ENCODE data around the gene PRR20D. TPM values are rescaled to one million over a fixed set of nuclear protein-coding genes. Genes with fewer than 3 reads are reported as not detected.

PRR20D gene
- polyA plus RNA-seq, 1 of the 3 experiments (the other 2 are of a cell fraction) = not detected

Small RNA genes lying within 50 kb of the gene (small RNA-seq; reads per million reads assigned to genes)
- gene PRR20FP = 0 reads per million in 7 experiments

Other genes with a start within 250 kb of the PRR20D start
- gene PRR20A, start 19.7 kb upstream of the PRR20D start, polyA plus RNA-seq (2012; rRNA removed) = not detected in 2 replicates
- gene PRR20B, start 13.1 kb upstream of the PRR20D start, polyA plus RNA-seq (2012; rRNA removed) = not detected in 2 replicates
- not detected in 2 replicates for gene PRR20C, start 6.6 kb upstream of the PRR20D start, polyA plus RNA-seq (2012; rRNA removed)
- not detected in 2 replicates for gene PRR20E, start 6.6 kb downstream of the PRR20D start, polyA plus RNA-seq (2012; rRNA removed)